Coronary artery (tissue), 2 donors: ENCODE data around the gene DVL3.

Experiments
- DNase-seq: peaks from one replicate; pipeline ENCODE4 v3.0.0-alpha.2; 2017; ENCODE audit warnings: low spot score
- H3K27ac ChIP-seq, 2 donors: fragments of 200-600 bp; sonication (generic); one replicate each; pipeline ENCODE4 v1.5.1; 2016 to 2019
- H3K4me3 ChIP-seq: fragments of 200-600 bp; sonication (generic); 2 replicates; pipeline ENCODE4 v1.5.1; 2016; ENCODE audit warnings: mild to moderate bottlenecking, moderate library complexity
- CTCF ChIP-seq: fragments of 200-600 bp; sonication (generic); IDR thresholded peaks from one replicate; pipeline ENCODE4 v1.5.1; 2019; ENCODE audit warnings: antibody characterized with exemption

Gene DVL3

GRCh38 chr3:184176377-184177330 is 21.5 kb downstream of the DVL3 start:
- peak overlapping the region; percentile 91 for H3K4me3 ChIP-seq
- no peak for TF ChIP-seq CTCF
- H3K27ac ChIP-seq, result peak overlapping the region; percentile 90 to 97
- DNase-seq, result peak; percentile 86

GRCh38 chr3:184177331-184177731 is 22.2 kb downstream of the DVL3 start:
- no peak for DNase-seq
- Histone ChIP-seq H3K4me3 (peak overlapping the region; percentile 91), H3K27ac (peak overlapping the region; percentile 90 to 97)
- no peak for TF ChIP-seq CTCF

- no peak for DNase-seq
- TF ChIP-seq CTCF, result no peak
- peak overlapping the region; percentile 10 for H3K4me3 ChIP-seq
- peak overlapping the region in 1 of 2 donors; percentile 97 for H3K27ac ChIP-seq
These were observed 22.7 kb downstream of the DVL3 start for GRCh38 chr3:184177767-184178306.

GRCh38 chr3:184178521-184179138 is 23.5 kb downstream of the DVL3 start:
- H3K27ac ChIP-seq, result no peak overlapping the region
- TF ChIP-seq CTCF, result no peak
- DNase-seq, result no peak
- no peak overlapping the region for H3K4me3 ChIP-seq

GRCh38 chr3:184180165-184180564 is 25.0 kb downstream of the DVL3 start:
- no peak for TF ChIP-seq CTCF
- no peak for DNase-seq
- Histone ChIP-seq H3K27ac (no peak overlapping the region), H3K4me3 (no peak overlapping the region)

GRCh38 chr3:184181596-184181995 is 26.4 kb downstream of the DVL3 start:
- TF ChIP-seq CTCF, result no peak
- DNase-seq, result no peak
- Histone ChIP-seq H3K27ac (no peak overlapping the region), H3K4me3 (no peak overlapping the region)
